HG03108 (cell line): ENCODE data around the gene SPTLC2.

Experiments used
- ATAC-seq: cut with Tn5 transposase; IDR thresholded peaks from one replicate; pipeline ENCODE4 v1.9.1; 2021; ENCODE audit warnings: moderate library complexity; ENCODE audit not compliant: unreplicated experiment

SPTLC2 gene

GRCh38 chr14:77625360-77625759 lies 8.9 kb upstream of the SPTLC2 start:
- ATAC-seq, result no peak

GRCh38 chr14:77623201-77623600 lies 6.8 kb upstream of the SPTLC2 start:
- no peak for ATAC-seq

- ATAC-seq, result no peak
These were observed 6.0 kb upstream of the SPTLC2 start for GRCh38 chr14:77622366-77622961.

- ATAC-seq, result no peak
These were observed 3.9 kb upstream of the SPTLC2 start for GRCh38 chr14:77620222-77620870.

GRCh38 chr14:77618381-77618970 lies 2.0 kb upstream of the SPTLC2 start:
- ATAC-seq, result no peak

- ATAC-seq, result no peak
These were observed 344 bp downstream of the SPTLC2 start for GRCh38 chr14:77616133-77616453.

- no peak for ATAC-seq
These were observed 890 bp downstream of the SPTLC2 start for GRCh38 chr14:77615361-77616132.

- ATAC-seq, result no peak
These were observed 3.2 kb downstream of the SPTLC2 start for GRCh38 chr14:77613201-77613600.

GRCh38 chr14:77612011-77612620 lies 4.3 kb downstream of the SPTLC2 start:
- no peak for ATAC-seq

GRCh38 chr14:77610553-77610952 lies 5.9 kb downstream of the SPTLC2 start:
- ATAC-seq, result no peak

- no peak for ATAC-seq
These were observed 6.5 kb downstream of the SPTLC2 start for GRCh38 chr14:77609922-77610321.

GRCh38 chr14:77607741-77608302 lies 8.6 kb downstream of the SPTLC2 start:
- no peak for ATAC-seq

GRCh38 chr14:77605392-77605972 lies 11.0 kb downstream of the SPTLC2 start:
- ATAC-seq, result no peak

GRCh38 chr14:77603654-77604255 lies 12.7 kb downstream of the SPTLC2 start:
- ATAC-seq, result no peak

GRCh38 chr14:77603031-77603430 lies 13.4 kb downstream of the SPTLC2 start:
- ATAC-seq, result no peak

GRCh38 chr14:77601846-77602619 lies 14.4 kb downstream of the SPTLC2 start:
- ATAC-seq, result no peak

- ATAC-seq, result no peak
These were observed 16.5 kb downstream of the SPTLC2 start for GRCh38 chr14:77599889-77600288.

- no peak for ATAC-seq
These were observed 17.9 kb downstream of the SPTLC2 start for GRCh38 chr14:77598366-77599070.

GRCh38 chr14:77593501-77593961 lies 22.9 kb downstream of the SPTLC2 start:
- ATAC-seq, result peak; percentile 69
